GM21381 (cell line): ENCODE data around the gene NRDC.
"Not testable (repeated sequence)": the region's sequence is repeated elsewhere in the genome, so short reads cannot be mapped to it uniquely, and the experiment has no call there.

Source experiments
- ATAC-seq: cut with Tn5 transposase; IDR thresholded peaks from one replicate; pipeline ENCODE4 v1.9.1; 2021; ENCODE audit warnings: mild to moderate bottlenecking, moderate library complexity; ENCODE audit not compliant: unreplicated experiment

NRDC gene

DNA sequence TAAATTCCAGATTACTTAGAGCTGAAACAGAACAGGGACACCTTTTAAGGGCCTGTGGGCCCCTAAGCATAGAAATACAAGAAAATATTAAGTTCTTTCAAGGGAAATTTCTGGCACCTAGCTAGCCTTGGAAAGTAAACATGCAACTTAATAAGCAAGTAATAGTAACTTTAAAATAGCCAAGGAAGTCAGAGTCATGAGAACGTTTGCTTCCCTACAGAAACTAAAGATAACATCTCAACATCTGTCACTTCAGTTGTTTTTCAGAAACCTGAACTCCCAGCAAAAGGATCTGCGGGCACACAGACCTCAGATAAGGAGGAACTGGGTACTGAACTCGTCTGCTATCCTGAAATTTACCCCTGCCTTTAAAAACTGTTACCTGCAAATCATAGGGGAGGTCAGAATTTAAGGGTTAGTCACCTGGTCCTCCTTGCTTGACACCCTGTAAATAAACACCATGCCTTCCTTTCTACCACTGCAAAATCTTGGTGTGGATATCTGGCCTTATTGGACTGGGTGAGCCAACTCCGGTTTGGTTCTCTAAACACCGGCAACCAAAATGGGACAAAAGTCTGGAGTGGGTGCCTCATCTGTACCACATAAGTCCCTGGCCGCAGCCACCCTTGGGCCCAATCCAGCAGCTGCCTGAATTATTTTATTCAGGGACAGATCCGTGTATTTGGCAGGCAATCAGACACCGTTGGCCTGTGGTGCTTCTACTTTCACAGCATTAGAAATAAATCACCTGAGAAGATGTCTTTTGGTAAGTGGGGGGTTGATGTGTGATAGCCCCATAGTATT lies 27.9 kb downstream of the NRDC start:
- ATAC-seq, result no peak

DNA sequence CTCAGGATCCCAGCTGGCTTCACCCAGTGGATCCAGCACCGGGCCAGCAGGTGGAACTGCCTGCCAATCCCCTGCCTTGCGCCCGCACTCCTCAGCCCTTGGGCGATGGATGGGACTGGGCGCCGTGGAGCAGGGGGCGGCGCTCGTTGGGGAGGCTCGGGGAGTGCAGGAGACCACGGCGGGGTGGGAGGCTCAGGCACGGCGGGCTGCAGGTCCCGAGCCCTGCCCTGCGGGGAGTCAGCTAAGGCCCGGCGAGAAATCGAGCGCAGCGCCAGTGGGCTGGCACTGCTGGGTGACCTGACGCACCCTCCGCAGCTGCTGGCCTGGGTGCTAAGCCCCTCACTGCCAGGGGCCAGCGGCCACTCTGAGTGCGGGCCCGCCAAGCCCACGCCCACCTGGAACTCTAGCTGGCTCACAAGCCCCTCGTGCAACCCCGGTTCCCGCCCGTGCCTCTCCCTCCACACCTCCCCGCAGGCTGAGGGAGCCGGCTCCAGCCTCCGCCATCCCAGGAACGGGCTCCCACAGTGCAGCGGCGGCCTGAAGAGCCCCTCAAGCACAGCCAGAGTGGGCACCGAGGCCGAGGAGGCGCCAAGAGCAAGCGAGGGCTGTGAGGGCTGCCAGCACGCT lies 31.1 kb downstream of the NRDC start:
- no peak for ATAC-seq

DNA sequence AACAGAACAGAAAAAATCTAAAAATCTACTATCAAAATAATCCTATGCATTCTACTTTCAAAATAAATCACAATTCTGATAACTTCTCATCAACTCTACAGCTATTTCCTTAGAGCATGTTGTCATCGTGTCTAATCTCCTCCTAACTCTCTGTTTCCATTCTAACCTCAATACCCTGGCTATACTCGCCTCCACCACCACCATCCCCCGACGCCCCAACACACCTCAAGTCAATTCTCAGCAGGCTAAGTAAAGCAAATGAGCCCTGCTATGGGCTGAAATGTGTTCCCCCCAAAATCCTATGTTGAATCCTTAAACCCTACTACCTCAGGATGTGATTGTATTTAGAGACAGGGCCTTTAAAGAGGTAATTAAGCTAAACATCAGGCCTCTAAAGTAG lies 34.6 kb downstream of the NRDC start:
- no peak for ATAC-seq

DNA sequence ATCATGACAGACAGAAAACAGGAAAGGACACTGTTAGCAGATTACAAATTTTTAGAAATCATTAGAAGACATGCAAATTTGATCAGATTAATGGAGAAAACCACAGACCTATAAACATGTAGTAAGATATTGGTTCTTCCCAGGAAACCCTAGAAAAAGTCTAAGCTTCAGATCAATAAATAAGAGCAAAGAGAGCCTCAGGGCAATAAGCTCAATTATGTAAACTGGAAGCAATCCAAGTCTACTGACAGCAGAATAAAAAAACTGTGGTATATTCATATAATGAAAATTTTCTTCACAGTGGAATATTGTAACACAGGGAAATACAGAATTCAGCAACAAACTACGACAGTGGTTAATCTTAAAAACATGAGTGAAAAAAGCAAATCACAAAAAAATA lies 36.3 kb downstream of the NRDC start:
- no peak for ATAC-seq

DNA sequence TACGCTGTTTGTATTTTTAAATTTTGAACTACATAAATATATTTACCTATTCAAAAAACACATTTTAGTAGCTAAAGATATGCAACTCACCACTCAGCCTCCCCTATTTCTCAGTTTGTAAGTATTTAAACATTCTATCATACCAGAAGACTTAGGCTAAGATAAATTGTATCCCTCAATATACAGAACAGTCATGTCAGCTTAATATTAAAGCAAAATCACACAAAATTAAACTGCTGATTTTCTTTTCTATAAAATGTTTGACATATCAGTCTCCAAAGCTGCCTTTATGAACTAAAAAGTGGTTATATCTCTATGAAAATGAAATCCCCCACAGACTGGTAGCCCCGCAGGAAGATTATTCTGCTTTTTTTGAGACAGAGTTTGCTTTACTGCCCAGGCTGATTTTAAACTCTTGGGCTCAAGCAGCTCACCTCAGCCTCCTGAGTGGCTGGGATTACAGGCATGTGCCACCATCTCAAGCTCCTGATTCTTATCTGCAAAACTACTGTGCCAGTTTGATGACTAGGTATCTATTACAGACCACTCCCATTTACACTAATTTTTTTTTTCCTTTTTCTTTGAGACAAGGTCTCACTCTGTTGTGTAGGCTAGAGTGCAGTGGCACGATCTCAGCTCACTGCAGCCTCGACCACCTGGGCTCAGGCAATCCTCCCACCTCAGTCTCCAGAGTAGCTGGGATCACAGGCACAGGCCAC lies 37.6 kb downstream of the NRDC start:
- ATAC-seq, result no peak

DNA sequence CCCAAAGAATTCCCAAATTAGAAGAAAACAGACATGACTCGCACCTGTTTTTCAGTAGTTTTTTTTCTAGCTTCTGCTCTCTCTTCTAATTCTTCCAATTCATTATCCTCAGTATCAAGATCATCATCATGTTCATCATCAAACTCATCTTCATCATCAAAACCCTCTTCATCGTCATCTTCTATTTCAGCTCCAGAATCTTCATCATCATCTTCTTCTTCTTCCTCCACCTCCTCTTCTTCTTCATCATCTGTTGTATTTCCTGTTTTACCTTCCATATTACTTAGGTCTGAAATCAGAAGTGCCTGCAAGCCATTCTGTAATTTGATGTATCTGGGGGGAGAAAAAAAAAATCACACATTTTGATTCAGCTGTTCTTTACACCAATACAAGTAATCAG lies 38.3 kb downstream of the NRDC start:
- ATAC-seq, result no peak

DNA sequence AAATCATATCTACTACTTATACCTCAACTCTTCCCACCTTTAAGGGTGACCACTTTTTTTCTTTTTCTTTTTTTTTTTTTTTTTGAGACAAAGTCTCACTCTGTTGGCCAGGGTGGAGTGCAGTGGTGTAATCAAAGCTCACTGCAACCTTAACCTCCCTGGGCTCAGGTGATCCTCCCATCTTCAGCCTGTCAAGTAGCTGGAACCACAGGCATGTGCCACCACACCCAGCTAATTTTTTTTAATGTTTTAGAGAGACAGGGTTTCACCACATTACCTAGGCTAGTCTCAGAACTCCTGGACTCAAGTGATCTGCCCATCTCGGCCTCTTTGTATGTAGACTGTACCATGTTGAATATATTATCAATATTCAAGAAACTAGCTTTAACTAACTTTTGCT lies 39.4 kb downstream of the NRDC start:
- no peak for ATAC-seq

DNA sequence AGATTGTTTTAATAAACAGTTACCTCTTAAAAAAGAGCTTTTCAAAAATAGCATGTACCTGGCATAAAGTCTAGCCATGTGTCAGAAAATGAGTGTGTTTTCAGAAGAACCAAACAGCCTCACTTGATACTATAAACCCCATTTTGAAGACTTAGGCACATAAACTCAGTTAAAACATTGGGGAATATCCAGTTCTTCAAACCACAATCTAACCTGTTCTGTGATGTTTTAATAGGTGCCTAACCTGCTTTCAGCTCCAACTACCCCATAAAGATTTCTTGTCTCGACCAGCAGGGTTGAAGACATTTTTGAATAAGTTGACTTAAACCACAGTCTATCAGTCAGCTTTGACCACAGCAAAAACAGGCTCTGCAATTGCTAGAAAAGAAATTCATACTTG lies 41.3 kb downstream of the NRDC start:
- ATAC-seq, result no peak

DNA sequence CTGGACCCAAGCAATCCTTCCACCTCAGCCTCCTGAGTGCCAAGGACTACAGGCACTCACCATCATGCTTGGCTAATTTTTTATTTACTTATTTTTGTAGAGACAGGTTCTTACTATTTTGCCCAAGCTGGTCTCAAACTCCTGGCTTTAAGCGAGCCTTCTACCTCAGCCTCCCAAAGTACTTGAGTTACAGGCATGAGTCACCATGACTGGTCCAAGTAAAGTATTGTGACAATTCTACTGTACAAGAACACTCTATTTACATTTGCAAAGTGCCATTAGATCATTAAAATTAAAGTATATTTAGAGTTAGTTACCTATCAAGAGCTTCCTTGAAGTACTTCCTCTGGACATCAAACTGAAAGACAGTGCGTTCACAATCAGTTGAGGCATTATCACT lies 44.8 kb downstream of the NRDC start:
- no peak for ATAC-seq

DNA sequence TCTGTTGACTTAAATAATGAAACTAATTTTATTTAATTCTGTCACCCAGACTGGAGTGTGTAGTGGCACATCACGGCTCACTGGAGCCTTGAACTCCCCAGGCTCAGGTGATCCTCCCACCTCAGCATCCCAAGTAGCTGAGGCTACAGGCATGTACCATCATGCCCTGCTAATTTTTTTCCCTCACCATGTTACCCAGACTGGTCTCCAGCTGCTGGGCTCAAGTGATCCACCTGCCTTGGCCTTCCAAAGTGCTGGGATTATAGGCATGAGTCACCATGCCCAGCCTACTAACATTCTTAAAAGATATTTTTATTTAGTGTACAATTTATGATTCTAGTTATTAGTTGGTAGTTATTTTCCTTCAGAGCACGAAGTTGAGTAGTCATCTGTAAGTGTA lies 49.5 kb downstream of the NRDC start:
- ATAC-seq, result no peak

DNA sequence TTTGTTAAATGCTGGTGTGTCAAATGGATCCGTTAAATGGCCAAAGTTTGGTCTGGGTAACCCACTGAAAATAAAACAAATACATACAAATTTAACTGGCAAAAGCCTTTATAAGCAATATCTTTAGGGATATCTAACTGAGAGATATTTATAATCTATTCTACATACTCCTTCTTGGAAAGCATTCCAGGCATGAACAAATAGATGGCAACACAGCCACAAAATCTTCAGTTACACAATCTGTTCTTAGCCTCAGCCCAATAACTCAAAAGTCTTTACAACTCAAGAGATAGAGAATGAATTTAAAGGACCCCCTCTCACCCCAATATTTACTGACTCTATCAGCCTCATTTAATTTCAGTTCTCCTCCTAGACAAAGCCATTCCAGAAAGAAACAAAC lies 58.7 kb downstream of the NRDC start:
- ATAC-seq, result no peak

DNA sequence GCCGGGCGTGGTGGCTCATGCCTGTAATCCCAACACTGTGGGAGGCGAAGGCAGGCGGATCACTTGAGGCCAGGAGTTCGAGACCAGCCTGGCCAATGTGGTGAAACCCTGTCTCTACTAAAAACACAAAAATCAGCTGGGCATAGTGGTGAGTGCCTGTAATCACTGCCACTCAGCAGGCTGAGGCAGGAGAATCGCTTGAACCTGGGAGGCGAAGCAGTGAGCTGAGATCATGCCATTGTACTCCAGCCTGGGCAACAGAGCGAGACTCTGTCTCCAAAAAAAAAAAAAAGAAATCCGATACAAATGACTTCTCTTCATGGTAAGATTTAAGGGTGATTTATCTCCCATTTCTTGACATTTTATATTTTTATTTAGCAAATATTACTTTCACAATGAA lies 59.5 kb downstream of the NRDC start:
- ATAC-seq, result not testable (repeated sequence)

DNA sequence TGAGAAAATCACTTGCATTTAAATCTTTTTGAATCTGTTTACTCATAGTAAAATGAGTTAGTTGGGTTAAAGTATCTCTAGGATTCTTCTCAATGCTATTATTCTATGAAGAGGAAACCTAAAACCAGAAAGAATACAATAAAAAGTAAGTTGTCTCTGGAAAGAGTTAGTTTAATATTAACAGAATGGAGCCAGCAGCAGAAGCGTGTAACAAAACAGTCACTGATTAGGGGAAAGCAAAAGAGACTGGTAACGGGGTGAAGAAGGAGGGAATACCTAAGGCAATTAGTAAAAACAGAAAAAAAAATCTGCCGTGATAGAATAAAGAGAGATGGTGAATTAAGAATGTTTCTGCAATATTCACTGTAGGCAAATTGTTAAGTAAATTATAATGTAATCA lies 60.0 kb downstream of the NRDC start:
- no peak for ATAC-seq

DNA sequence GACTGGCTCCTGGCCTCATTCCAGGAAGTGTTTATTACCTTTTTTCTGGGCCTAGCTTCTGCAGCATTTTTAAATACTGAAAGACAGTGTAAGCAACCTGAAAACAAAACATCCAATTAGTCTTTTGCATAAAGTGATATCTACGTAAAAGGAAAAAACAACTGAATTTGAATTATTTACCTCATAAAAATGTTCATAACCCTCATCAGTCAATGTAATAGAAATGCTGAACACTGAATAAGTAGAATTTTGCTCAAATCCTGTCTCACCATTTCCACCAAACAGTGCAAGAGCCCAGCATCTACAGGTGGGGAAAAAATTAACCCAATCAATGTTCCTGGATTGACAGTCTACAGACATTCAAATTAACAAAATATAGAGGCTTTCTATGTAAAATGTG lies 64.0 kb downstream of the NRDC start:
- ATAC-seq, result no peak

DNA sequence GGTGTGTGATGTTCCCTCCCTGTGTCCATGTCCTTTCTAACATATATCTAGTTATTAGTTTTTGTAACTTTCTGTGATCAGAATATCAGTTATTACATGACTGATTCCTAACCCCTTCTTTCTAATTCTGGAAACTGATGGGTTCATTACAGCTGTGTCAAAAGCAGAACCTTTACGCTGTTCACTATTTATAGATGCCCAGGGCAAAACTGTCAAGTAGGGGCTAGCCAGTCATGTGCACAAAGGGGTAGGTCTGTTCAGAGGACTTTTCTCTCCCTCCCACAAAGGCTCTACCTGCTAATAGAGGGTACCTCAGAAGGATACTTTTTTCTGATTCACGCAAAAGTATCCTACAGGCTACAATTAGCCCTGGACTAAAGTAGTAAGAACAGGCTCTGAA lies 79.2 kb downstream of the NRDC start:
- no peak for ATAC-seq

DNA sequence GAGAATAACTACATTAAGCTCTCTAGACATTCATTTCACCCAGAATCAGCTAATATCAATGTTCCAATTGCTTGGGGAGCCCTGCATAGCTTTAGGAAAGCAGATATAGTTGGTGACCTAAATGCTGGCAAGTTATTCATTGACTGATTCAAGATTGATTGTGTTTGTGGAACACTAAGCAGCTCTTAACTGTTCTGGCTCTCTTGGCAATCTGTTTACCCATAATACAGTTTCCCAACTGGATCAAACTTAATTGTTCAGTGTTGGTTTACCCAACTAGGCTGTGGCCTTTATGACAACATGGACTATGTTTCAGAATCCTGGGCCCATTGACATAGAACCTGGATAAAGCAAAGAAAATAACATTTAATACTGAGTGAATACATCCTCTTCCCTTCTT lies 83.7 kb downstream of the NRDC start:
- ATAC-seq, result no peak

DNA sequence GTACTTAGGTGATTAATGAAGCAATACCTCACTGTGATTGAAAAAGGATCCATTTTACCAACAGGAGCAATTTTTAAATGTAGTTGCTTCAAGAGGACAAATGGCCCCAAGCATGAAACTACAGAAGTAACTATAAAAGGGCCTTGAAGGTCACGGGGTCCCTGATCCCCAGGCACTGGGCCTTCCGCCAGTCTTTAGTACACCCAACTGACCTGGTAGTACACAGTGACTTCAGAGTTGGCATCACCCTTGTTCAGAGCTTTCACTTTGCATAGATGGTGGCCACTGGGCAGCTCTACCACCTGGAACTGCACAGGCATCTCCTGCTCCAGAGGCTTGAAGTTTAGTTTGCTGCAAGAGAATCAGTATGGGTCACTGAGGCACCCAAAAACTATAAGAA lies 84.3 kb downstream of the NRDC start:
- ATAC-seq, result no peak

DNA sequence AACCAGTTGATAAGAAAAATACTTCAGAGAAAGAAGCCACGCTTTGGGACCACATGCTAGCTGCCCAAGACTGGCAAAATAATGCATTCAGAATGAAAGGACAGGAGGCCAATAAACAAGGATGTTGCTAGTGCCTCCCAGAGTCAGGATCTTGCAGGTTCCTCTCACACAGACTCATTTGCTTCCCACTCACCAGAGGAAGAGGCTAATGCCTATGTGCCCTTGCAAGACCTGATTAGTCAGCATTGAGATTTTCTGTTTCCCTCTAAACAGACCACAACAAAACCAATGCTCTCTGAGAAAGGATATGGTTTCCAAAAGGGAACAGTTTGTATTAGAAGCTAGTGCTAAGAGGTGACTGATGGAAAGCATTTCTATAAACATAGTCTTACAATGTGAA lies 85.7 kb downstream of the NRDC start:
- ATAC-seq, result no peak

DNA sequence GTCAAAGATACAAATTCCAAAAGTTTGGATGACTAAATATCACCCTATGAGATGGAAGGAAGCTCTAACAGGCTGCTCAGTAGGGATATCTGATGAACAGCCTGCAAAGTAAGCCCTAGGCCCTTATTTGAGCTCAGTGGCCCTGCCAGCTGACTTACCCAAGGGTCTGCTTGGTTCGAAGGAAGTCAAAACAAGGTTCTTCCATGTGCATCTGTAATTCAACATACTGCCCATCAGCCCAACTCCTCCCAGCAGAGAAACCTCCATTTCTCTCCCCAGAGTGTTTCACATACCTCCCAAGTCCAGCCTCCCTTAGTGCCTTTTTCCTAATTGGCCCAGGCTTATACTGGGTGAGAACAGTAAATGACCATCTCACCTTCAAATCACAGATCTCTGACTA lies 86.6 kb downstream of the NRDC start:
- ATAC-seq, result no peak

DNA sequence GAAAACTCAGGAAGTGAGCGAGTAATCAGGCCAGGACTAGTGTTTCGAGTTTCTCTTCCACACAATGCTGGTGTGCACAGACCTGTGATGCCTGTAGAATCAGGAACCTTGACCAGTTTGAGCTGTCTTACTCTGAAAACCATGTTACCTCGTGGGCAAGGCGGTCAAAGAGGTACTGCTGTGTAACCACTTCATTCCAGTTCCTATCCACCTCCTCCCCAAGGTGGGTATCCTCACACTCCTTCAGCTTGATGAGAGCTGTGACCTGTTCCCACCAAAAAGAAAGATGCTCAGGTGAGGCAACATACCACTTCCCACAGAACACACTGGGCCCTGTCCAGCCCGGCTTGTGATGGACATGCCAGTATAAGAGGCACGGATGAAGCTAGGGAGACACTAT lies 88.1 kb downstream of the NRDC start:
- no peak for ATAC-seq

DNA sequence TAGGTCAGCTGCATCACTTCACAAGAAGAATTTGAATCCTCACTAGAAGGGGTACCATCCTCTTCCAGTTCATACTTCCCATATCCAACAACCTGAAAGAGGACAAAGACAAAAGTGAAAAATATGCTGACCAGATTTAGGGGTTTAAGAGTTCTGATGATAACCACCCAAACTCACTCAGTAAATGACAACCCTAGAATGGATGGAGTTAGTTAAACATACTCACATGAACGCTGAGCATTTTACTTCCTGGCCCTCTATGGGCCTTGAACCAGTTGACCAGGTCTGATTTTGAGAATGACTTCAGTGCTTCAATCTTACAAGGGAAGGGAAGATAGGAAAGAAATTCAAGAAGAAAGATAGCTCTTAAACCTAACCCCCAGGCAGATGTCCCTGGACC lies 89.2 kb downstream of the NRDC start:
- no peak for ATAC-seq

DNA sequence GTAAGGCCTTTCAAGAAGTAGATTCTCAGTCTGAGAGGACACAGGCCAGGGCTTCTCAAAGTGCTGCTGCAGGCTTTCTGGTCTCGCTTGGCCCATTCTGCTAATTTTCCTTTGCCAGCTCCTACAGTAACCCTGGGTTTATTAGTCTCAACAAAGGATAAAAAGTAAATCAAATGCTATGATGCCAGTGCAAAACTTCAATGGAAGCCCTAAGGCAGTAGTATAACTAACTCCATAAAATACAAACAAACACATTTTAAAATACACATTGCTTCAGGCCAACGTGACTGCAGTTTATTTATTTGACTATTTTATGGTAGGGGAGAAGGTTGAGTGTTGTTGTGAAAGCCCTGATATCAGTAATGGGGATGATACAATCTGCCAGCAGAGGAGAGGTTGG lies 89.6 kb downstream of the NRDC start:
- ATAC-seq, result no peak
